RWPE1 (cell line): ENCODE results near the gene SFXN3.

Experiments used
- CTCF ChIA-PET: fragments of 350-600 bp; sonication (Branson Sonifier 250); formaldehyde crosslinking; extraction: SDS; loops from one replicate; lab custom pipeline; 2021; lab: Yijun Ruan, JAX
- POLR2A ChIA-PET: fragments of 400-600 bp; formaldehyde crosslinking; extraction: SDS; loops from one replicate; lab custom pipeline; 2020; ENCODE audit warnings: antibody characterized with exemption; ENCODE audit not compliant: low non-redundant PET; lab: Yijun Ruan, JAX
- DNase-seq: peaks from one replicate; pipeline ENCODE4 v3.0.0; 2012; ENCODE audit warnings: low spot score
- H3K27ac ChIP-seq: fragments of 450-650 bp; 2 replicates; pipeline ENCODE4 v1.5.1; 2017
- CTCF ChIP-seq: fragments of 450-650 bp; conservative IDR thresholded peaks from 2 replicates; pipeline ENCODE4 v1.5.1; 2017; ENCODE audit warnings: low read depth, mild to moderate bottlenecking

SFXN3 gene

GRCh38 chr10:101087965-101088364, 56.9 kb downstream of the SFXN3 start:
- no peak overlapping the region for H3K27ac ChIP-seq
- ChIA-PET CTCF (interaction anchor here (1.3 kb wide), 1 partner anchor 54 kb away, joined by 8 read pairs; no protein-coding TSS in a partner anchor), POLR2A (interaction anchor here (0.5 kb wide), 1 partner anchor 651 kb away, joined by 4 read pairs; no protein-coding TSS in a partner anchor)
- DNase-seq = no peak
- TF ChIP-seq CTCF = no peak

- DNase-seq = no peak
- no peak for TF ChIP-seq CTCF
- no peak overlapping the region for H3K27ac ChIP-seq
- ChIA-PET POLR2A (no interaction called here), CTCF (interaction anchor here (0.7 kb wide), 1 partner anchor 939 kb away, joined by 3 read pairs; no protein-coding TSS in a partner anchor)
Measured at GRCh38 chr10:101089520-101090299, 58.7 kb downstream of the SFXN3 start.

- ChIA-PET POLR2A (interaction anchor here (1.5 kb wide), 1 partner anchor 50 kb away, joined by 3 read pairs; no protein-coding TSS in a partner anchor), CTCF (interaction anchor here (0.8 to 13.2 kb wide), 2 partner anchors 49 kb away, joined by 3 to 272 read pairs; no protein-coding TSS in a partner anchor)
- no peak overlapping the region for H3K27ac ChIP-seq
- TF ChIP-seq CTCF = no peak
- DNase-seq = no peak
Measured at GRCh38 chr10:101090597-101090996, 59.6 kb downstream of the SFXN3 start.
